ENCODE measurements around the gene ARL13A.
"Not testable (repeated sequence)": the region's sequence is repeated elsewhere in the genome, so short reads cannot be mapped to it uniquely, and the experiment has no call there.

ARL13A gene

DNA sequence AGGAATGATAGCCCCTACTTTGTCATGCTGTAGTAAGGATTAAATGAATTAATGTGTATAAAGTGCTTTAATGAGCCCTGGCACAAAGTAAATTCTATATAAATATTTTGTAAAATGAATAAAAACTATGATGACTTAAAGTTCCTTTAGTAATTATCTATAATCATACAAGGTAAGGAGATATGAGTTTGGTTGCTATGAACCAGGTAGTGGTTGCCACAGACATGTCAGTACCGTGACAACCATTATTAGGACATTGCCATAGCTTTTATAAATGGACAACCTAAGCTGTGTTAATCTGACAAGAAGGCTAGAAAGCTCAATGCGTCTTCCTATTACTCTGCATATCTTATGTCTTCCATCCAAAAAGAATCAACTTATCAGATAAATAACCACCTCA is at the start of gene ARL13A:
TSS of gene ARL13A (plus strand) at position 301 of the 400 bp plus-strand sequence. CDS start 3,982 bp downstream, outside the sequence.
- DNase-seq (ENCODE audit: low read depth) = no peak

DNA sequence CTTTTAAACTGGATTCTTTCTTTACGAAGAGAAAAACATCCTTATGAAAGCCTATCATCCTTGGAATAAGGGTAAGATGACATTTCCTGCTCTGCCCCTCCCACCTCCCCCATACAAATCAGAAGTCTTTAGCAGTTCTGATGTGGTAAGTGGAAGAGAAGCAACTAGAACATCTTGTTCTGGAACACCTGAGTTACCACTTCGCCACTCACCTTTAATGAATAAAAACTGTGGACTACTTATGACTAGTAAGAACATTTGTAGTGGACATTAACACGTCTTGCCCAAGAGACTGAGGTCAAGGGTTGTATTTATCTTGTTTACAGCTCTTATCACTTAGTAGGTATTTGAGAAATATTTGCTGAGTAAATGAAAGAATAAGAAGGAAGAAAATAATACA is 45.1 kb upstream of the ARL13A start:
- no peak for DNase-seq (ENCODE audit: low read depth)

DNA sequence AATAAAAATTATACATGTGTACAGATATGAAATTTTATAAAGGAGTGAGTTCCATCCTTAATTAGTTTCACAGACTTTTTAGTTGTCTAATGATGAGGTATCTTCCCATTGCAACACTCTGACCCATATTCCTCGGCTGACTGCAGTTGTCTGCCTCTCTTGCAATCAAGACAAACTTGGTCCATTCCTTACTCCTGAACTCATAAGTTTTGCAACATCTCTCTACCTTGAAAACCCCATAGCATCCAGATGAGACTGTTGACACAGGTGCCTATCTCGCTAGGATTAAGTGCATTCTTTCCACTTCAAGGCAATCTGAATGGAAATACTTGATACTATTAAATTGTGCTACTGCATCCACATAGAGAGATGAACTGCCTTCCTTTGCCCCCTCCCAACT is 43.1 kb upstream of the ARL13A start:
- no peak for DNase-seq (ENCODE audit: low read depth)

DNA sequence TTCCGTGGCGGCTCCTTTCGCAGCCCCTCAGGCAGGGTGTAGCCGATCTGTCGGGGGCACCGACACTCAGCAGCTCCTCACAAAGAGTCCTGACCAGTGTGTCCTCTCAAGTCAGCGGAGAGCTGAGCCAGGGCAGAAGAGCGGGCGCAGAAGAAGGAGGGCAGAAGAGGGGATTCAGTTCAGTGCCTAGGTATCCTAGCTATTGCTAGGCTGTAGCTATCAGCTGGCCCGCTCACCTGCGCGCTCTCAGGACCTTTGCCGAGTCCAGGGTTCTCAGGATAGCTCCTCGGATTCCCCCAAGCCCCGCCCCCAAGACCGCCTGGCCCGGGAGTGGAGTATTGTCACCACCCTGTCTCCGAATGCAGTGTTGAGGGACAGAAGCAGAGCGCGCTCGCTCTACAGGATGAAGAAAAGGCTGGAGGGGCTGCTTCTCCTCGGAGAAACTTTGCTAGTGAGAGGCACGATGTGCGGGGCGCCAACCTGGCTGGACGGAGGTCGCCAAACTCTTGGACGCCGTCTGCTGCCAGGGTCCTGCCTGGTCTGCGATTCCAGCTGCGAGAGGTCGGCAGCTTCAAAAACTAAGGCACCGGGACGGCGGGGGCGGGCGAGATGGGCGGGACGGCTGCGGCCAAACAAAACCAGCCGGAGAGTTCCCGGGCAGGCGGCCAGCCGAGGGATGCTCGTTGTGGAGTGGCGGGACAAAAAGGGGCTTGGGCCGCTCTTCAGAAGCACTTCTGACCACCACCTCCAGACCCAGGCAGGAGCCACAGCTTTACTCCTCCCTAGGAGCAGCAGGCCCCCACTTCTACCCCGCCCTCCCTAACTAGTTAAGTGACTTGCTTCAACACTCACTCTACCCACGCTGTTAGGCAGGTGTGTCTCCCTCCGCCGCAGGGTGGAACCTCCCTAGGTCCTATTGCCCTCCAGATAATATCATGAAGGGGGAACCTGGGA is 40.6 kb upstream of the ARL13A start, which contains the start of gene XKRX:
TSS of gene XKRX (minus strand) at position 258 of the 954 bp plus-strand sequence. CDS start 613 bp downstream, outside the sequence.
- no peak for DNase-seq (ENCODE audit: low read depth)

DNA sequence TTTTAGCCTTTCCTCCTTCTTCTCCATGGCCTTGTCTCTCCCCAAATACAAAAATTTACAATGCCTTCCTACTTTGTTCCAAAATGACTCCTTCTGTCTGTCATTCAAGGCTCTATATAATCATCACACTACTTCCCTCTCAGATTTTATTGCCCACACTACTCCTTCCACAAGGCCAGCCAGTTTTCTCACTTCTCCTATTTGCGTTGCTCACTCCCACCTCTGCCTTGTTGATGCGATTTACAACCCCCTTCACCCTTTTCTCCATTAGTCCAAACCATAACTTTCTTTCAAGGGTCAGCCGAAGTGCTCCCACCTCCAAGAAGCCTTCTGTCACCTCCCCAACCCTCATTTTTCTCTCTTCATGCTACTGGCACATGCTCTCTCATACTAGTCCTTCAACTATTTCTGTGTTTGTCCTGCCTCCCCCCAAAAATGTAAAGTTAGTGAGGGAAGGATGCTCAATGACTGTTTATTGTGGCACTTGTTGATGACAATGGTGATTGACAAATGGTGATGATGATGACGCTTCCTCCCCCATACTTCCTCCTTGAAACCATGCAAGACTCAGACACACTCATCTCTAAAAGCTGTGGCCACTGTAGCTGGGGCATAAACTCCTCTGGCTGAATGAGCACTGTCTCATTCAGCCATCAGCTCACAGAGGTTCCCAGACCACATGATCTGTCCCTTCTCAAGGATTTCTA is 38.1 kb upstream of the ARL13A start:
- DNase-seq (ENCODE audit: low read depth) = no peak

DNA sequence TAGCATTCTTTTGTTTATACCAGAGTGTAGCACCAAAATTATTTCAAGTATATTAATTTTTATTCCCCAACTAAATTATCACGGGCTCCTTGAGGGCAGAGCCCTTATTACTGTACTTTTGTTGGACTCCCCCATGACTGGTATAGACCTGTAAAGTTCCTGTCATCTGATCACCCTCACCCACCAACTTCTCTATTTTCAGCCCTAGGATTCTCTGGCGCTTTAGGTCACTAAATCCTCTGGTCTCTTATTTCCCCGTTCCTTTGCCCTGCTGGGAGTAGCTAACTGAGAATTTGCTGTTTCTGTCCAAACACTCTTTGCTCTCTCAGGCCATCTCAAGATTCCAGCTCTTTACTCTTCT is 37.6 kb upstream of the ARL13A start:
- no peak for DNase-seq (ENCODE audit: low read depth)

DNA sequence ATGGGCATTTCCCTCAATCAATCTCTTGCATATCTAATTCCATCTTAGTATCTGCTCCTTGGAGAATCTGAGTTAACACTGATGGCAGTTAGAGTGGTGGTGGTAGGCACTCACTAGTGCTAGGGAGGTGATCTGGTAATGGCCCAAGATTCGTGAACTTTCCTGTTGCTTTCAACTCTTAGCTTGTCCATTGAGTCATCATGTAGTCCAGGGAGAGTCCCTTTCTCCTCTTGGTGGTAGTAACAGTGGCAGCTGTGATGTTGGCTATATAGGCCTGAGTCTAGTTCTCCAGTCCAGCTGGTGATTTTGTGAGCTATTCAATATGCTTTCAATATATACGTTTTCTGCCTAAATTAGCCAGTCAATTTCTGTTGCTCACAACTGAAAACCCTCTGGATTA is 33.7 kb upstream of the ARL13A start:
- DNase-seq (ENCODE audit: low read depth) = no peak

DNA sequence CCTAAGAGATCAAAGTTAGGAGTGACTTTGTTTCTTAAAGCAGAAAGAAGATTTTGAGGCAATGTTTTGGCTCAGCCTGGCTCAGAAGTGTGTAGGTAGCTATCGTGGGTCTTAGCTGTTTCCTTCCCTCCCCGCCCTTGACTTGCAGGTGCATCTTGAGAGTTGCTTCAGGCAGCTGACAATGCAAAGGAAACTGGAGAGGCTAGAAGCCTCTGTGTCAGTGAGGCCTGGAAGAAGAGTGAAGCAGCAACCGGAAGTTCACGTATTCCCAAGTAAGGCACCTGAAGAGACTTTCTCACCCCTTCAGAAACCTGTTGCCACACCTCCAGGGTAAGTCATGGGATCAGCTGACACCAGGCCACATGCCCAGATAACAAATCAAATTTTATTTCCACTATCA is 30.2 kb upstream of the ARL13A start:
- DNase-seq (ENCODE audit: low read depth) = no peak

DNA sequence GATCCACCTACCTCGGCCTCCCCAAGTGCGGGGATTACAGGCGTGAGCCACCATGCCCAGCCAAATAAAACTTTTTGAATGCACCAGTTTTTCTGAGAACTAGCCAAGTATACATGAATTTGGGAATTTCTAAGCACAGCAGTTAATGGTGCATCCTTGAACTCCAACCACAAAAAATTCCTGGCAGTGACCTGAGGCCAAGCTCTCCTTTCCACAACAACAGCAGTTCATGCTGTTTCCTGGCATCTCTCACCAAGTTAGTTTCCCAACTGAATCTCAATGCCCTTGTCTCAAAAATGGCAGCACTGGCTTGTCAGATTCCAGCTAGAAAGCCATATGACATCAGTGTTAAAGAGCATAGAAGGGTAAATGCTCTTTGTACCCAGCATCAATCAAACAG is 24.9 kb upstream of the ARL13A start:
- no peak for DNase-seq (ENCODE audit: low read depth)

DNA sequence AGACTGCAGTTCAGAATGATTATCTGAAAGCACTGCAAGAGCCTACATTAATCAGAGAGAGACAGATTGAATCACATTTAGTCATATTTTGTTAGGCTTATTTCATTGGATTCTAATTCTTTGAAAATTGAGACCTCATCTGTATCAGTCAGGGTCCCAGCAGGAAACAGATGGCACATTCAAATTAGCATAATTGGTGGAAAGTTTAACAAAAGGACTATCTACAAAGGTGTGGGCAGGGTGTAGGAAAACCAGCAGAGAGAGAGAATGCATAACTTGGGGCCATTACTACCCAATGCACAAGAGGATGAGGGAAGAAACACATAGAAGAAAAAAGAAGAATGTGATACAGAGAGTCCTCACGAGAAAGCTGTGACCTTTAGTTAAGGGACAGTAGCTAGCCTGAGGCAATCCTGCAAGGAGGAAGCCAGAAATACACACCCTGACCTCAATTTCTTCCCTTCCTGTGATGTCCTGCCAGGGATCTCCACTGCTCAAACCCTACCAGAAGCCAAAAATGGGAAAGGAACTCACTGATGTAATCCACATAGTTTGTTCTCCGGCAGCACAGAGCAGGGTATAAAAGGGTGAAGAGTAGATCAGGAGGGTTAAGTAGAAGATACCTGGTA is 23.1 kb upstream of the ARL13A start:
- no peak for DNase-seq (ENCODE audit: low read depth)

DNA sequence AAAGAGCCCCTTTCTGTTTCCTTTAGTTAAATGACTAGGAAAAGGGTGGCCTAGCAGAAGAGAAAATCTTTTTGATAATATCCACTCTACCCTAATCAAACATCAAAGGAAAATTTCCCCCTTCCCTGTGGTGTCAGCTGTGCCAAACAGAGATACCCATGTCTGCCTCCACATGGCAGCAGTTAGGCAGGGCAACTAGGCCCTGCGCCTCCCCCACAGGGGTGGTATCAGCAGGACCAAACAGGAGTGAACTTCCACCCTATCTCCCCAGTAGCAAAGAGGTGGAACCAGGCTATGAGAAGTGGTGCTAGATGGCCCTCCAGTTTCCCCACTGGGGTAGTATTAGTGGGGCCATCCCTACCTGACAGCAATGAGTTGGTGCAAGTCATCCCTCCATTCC is 21.0 kb upstream of the ARL13A start:
- no peak for DNase-seq (ENCODE audit: low read depth)

DNA sequence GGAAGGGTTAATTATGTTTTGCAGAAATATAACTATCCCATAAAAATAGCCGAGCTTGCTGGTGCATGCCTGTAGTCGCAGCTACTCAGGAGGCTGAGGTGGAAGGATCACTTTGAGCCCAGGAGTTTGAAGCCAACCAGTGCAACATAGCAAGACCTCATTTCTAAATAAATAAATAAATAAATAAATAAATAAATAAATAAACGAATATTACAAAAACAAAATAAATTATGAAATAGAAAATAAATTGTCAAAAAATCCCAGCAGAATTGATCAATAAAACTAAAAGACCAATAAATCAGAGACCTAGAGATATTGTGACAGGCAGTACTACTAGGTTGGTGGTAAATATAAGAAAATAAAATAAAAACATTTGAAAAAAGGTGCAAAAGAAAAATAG is 6.7 kb upstream of the ARL13A start:
- DNase-seq (ENCODE audit: low read depth) = no peak

DNA sequence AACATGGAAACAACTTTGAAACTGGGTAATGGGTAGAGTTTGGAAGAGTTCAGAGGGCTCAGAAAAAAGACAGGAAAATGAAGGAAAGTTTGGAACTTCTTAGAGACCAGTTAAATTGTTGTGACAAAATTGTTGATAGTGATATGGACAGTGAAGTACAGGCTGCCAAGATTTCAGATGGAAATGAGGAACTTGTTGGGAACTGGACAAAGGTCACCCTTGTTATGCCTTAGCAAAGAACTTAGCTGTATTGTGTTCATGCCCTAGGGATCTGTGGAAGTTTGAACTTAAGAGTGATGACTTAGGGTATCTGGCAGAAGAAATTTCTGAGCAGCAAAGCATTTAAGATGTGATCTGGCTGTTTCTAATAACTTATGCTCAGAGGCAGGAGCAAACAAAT is 5.1 kb upstream of the ARL13A start:
- DNase-seq (ENCODE audit: low read depth) = no peak

DNA sequence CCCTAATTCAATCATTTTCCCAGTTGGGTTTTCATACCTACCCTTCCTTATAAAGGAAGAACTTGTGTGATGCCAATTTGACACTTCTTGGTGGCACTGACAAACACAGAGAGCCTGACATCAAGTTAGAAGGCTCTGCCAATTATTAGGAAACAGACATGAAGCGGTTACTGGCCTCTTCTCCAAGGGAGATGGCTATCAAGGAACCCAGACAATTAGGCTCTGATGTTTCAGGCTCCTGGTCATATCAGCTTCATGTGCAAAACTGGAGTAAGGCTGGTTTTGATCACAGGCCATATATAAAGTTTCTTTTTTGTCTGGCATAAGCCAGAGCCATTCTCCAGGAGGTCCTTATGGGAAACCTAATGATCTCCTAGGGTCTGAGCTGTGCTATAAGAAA is 428 bp downstream of the ARL13A start:
- no peak for DNase-seq (ENCODE audit: low read depth)

DNA sequence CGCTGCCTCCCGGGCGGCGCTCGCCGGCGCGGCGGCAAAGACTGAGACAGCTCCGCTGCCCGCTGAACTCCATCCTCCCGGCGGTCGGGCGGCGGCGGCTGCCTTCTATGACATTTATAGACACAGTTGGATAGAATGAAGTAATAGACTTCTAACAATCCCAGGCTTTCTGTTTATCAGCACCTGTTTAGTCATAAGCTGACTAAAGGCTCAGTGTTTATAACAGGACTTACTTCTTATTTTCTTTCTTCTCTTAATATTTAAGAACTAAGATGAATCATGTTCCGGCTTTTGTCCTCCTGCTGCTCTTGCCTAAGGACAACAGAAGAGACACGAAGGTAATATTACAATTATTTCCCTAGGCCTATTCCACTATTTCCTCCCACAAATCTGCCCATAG is 3.9 kb downstream of the ARL13A start:
- DNase-seq (ENCODE audit: low read depth) = no peak

DNA sequence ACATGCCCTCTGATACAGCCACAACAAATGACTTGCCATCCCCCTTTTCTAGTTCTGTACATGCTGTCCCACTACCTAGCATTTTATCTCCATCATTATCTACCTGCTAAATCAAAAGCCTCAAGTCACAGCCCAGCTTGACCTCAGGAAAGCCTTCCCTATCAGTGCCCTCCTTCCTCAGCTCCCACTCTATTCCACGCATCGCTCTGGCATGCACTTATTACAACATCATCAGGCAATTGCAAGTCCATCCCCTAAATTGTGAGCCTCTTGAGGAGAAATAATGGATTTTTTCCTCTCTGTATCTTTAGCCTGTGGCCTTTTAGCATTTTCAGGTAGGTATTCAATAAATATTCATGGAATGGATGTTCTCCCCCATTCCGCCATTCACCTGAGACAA is 5.7 kb downstream of the ARL13A start:
- DNase-seq (ENCODE audit: low read depth) = no peak

DNA sequence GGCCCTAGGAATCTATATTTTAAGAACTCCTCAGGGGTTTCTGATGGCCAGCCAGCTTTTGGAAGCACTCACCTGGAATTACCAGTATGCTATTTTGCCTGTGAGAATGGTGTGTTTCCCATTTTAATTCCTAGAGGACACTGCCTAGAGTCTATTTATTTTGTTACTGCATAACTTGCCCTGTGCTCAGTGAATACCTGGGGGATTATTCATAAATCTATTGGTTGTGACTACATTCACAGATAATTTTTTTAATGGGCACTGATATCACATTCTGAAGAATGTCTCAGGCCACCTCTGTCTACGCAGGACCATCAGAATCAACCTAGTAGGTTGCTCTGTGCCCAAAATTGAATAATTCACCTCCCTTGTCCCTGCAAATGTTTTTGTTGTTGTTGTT is 6.7 kb downstream of the ARL13A start:
- no peak for DNase-seq (ENCODE audit: low read depth)

DNA sequence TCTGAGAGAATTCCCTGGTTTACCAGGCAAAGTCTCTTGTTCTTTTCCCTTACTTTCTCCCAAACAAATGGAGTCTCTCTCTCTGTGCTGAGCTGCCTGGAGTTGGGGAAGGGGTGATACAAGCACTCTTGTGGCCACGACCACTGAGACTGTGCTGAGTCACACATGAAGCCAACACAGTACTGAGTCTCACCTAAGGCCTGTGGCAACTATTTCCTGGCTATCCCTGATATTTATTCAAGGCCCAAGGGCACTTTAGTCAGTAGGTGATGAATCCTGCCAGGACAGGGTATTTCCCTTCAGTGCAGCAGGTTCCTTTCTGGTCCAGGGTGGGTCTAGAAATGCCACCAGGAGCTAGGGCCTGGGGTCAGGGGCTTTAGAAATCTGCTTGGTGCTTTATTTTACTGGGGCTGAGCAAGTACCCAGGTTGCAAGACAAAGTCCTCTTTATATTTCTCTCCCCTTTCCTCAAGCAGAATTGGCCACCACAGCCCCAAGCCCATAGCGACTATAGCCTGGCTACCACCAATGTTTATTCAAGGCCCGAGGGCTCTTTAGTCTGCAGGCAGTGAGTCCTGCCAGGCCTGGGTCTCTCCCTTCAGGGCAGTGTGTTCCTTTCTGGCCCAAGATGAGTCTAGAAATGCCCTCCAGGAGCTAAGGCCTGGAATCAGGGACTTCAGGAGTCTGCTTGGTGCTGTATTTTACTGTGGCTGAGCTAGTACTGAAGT is 10.5 kb downstream of the ARL13A start:
- no peak for DNase-seq (ENCODE audit: low read depth)

DNA sequence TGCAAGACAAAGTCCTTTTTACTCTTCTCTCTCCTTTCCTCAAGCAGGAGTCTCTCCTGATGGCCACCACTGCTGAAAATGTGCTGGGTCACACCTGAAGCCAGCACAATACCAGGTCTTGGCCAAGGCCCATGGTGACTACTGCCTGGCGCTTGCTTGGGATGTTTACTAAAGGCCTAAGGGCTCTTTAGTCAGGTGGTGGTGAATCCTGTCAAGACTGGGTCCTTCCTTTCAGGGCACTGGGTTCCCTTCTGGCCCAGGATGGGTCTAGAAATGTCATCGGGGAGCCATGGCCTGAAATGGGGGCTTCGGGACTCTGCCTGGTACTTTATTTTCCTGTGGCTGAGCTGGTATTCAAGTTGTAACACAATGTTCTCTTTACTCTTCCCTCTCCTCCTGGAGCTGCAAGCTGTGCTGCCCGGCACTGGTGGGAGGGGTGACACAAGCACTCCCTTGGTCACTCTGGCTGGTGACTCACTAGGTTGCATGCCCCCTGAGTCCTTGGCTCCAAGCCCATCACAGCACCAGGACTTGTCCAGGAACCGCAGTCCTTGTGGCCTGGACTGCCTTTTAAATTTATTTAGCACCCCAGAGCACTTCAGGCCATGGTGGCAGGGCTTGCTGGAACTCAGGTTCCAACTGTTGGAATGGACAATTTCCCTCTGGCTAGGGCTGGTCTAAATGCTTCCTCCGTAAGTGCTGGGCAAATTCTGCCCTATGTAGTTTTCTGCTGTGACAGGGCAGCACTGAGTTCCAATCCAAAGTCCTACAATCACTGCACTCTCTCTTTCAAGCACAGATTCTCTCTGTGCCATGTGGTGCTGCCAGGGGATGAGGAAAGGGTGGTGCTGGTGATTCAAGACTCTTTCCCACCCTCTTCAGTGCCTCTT is 11.3 kb downstream of the ARL13A start:
- DNase-seq (ENCODE audit: low read depth) = no peak

DNA sequence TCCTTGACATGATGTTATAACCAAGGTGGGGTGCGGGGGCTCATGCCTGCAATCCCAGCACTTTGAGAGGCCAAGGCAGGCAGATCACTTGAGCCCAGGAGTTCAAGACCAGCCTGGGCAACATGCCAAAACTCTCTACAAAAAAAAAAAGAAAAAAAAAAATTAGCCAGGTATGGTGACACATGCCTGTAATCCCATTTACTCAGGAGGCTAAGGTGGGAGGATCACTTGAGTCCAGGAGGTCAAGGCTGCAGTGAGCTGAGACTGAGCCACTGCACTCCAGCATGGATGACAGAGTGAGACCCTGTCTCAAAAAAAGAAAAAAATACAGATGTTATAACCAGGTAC is 12.0 kb downstream of the ARL13A start:
- DNase-seq (ENCODE audit: low read depth) = not testable (repeated sequence)

DNA sequence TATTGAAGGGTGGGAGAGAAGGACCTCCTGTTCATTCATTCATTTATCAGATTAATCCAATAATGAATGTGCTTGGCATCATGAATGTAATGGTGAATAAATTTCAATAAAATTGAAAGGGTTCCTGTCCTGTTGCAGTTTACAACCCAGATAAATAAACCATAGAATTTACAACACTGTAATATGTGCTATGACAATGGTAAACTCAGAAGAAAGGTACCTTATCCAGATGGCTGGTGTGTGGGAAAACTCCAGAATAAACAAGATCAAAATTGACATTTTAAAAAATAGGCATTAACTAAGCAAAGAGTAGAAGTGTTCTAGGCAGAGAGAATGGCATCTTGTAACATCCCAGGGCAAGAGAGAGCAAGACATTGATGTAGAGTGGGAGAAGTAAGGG is 15.3 kb downstream of the ARL13A start:
- DNase-seq (ENCODE audit: low read depth) = no peak
